WTC11 (cell line): Measurements from ENCODE around the gene ABCF2. TPM values are rescaled to one million over a fixed set of nuclear protein-coding genes. Genes with fewer than 3 reads are reported as not detected.

ENCODE experiments used
- ATAC-seq: fragments of 200-7000 bp; cut with Tn5 transposase; 2 replicates; pipeline ENCODE4 v1.10.0; 2021; ENCODE audit warnings: mild to moderate bottlenecking, moderate library complexity
- CTCF ChIA-PET: fragments of 300-600 bp; sonication (Branson Sonifier 250); formaldehyde crosslinking; loops from one replicate; lab custom pipeline; 2021; ENCODE audit warnings: antibody characterized with exemption; lab: Charles Lee
- POLR2A ChIA-PET: fragments of 350-600 bp; sonication (Branson Sonifier 250); formaldehyde crosslinking; loops from one replicate; lab custom pipeline; 2021; ENCODE audit warnings: antibody characterized with exemption; lab: Charles Lee
- DNase-seq: peaks from one replicate; pipeline ENCODE4 v3.0.0; 2021; ENCODE audit warnings: low spot score
- H3K27ac Mint-ChIP-seq: 2 replicates; pipeline ENCODE4 v1.8.0; 2021; ENCODE audit warnings: mixed read lengths
- H3K27me3 Mint-ChIP-seq: 2 replicates; pipeline ENCODE4 v1.8.0; 2021; ENCODE audit warnings: low read depth, mild to moderate bottlenecking, moderate library complexity, mixed read lengths
- H3K36me3 Mint-ChIP-seq: 2 replicates; pipeline ENCODE4 v1.8.0; 2021; ENCODE audit warnings: mixed read lengths
- H3K4me1 Mint-ChIP-seq: 2 replicates; pipeline ENCODE4 v1.8.0; 2022; ENCODE audit warnings: mixed read lengths
- H3K4me3 Mint-ChIP-seq: 2 replicates; pipeline ENCODE4 v1.8.0; 2021; ENCODE audit warnings: mild to moderate bottlenecking, moderate library complexity, mixed read lengths
- H3K9me3 Mint-ChIP-seq: 2 replicates; pipeline ENCODE4 v1.8.0; 2021; ENCODE audit warnings: mixed read lengths
- ATF1 ChIP-seq: sonication (generic); formaldehyde crosslinking; IDR thresholded peaks from 2 replicates; pipeline ENCODE4 v1.8.1; 2023; ENCODE audit warnings: mild to moderate bottlenecking, moderate library complexity, missing genetic modification reagents
- CBFB ChIP-seq: sonication (generic); formaldehyde crosslinking; IDR thresholded peaks from 2 replicates; pipeline ENCODE4 v1.8.1; 2022; ENCODE audit warnings: mild to moderate bottlenecking, low read depth, missing genetic modification reagents
- CDX4 ChIP-seq: fragments of 250-450 bp; sonication (Bioruptor Pico); IDR thresholded peaks from 2 replicates; pipeline ENCODE4 v1.9.0; 2021; ENCODE audit warnings: moderate library complexity, mild to moderate bottlenecking, inconsistent platforms, borderline replicate concordance
- CREB1 ChIP-seq: sonication (generic); formaldehyde crosslinking; IDR thresholded peaks from 2 replicates; pipeline ENCODE4 v1.8.0; 2023; ENCODE audit warnings: mild to moderate bottlenecking, missing genetic modification reagents
- E2F4 ChIP-seq: sonication (generic); formaldehyde crosslinking; IDR thresholded peaks from 2 replicates; pipeline ENCODE4 v1.8.1; 2022; ENCODE audit warnings: low read depth, mild to moderate bottlenecking, moderate library complexity, missing genetic modification reagents, borderline replicate concordance
- ETV6 ChIP-seq: sonication (generic); formaldehyde crosslinking; IDR thresholded peaks from 2 replicates; pipeline ENCODE4 v1.8.1; 2022; ENCODE audit warnings: mild to moderate bottlenecking, missing genetic modification reagents
- FOXP1 ChIP-seq: sonication (generic); formaldehyde crosslinking; IDR thresholded peaks from 2 replicates; pipeline ENCODE4 v1.8.0; 2022; ENCODE audit warnings: missing genetic modification reagents, mild to moderate bottlenecking, moderate library complexity, borderline replicate concordance
- FOXP4 ChIP-seq: sonication (generic); formaldehyde crosslinking; IDR thresholded peaks from 2 replicates; pipeline ENCODE4 v1.8.0; 2022; ENCODE audit warnings: mild to moderate bottlenecking, missing genetic modification reagents
- JAZF1 ChIP-seq: fragments of 250-450 bp; sonication (Bioruptor Pico); IDR thresholded peaks from 2 replicates; pipeline ENCODE4 v1.9.0; 2021; ENCODE audit warnings: moderate library complexity, mild to moderate bottlenecking, inconsistent platforms
- PRRX2 ChIP-seq: fragments of 250-450 bp; sonication (Bioruptor Pico); IDR thresholded peaks from 2 replicates; pipeline ENCODE4 v1.8.0; 2021; ENCODE audit warnings: mild to moderate bottlenecking
- RELA ChIP-seq: sonication (generic); formaldehyde crosslinking; IDR thresholded peaks from 2 replicates; pipeline ENCODE4 v1.8.1; 2022; ENCODE audit warnings: missing genetic modification reagents, mild to moderate bottlenecking, borderline replicate concordance
- SP1 ChIP-seq: sonication (generic); formaldehyde crosslinking; conservative IDR thresholded peaks from 2 replicates; pipeline ENCODE4 v1.8.1; 2022; ENCODE audit warnings: missing genetic modification reagents
- ZBTB21 ChIP-seq: sonication (generic); formaldehyde crosslinking; IDR thresholded peaks from 2 replicates; pipeline ENCODE4 v1.8.1; 2023; ENCODE audit warnings: mild to moderate bottlenecking, missing genetic modification reagents, borderline replicate concordance
- ZNF317 ChIP-seq: sonication (generic); formaldehyde crosslinking; IDR thresholded peaks from 2 replicates; pipeline ENCODE4 v1.8.1; 2023; ENCODE audit warnings: low read depth, mild to moderate bottlenecking, moderate library complexity, missing genetic modification reagents, borderline replicate concordance
- ZNF423 ChIP-seq: fragments of 250-450 bp; sonication (Bioruptor Pico); IDR thresholded peaks from 2 replicates; pipeline ENCODE4 v2.1.2; 2022; ENCODE audit warnings: mild to moderate bottlenecking, moderate library complexity
- total RNA-seq: library from RNA; stranded (reverse); gene quantifications from 3 replicates; pipeline ENCODE4 v1.2.3, GENCODE V29; 2021
- TF ChIP-seq, protein P1 (sequence below): sonication (generic); formaldehyde crosslinking; conservative IDR thresholded peaks from 2 replicates; pipeline ENCODE4 v1.8.1; 2022; ENCODE audit warnings: mild to moderate bottlenecking, missing genetic modification reagents
- TF ChIP-seq, protein P2 (sequence below): sonication (generic); formaldehyde crosslinking; IDR thresholded peaks from 2 replicates; pipeline ENCODE4 v1.8.0; 2022; ENCODE audit warnings: mild to moderate bottlenecking, missing genetic modification reagents
- TF ChIP-seq, protein P3 (sequence below): fragments of 200-600 bp; IDR thresholded peaks from 2 replicates; pipeline ENCODE4 v1.8.0; 2022; ENCODE audit warnings: antibody characterized with exemption
- TF ChIP-seq, protein P4 (sequence below): fragments of 250-450 bp; sonication (Bioruptor Pico); IDR thresholded peaks from 2 replicates; pipeline ENCODE4 v1.8.0; 2021; ENCODE audit warnings: mild to moderate bottlenecking
- TF ChIP-seq, protein P5 (sequence below): sonication (generic); formaldehyde crosslinking; IDR thresholded peaks from 2 replicates; pipeline ENCODE4 v1.8.1; 2022; ENCODE audit warnings: mild to moderate bottlenecking, moderate library complexity, missing genetic modification reagents

The ABCF2 gene
- total RNA-seq, 1 experiment from 2014 or later, result 43.7 TPM

DNA sequence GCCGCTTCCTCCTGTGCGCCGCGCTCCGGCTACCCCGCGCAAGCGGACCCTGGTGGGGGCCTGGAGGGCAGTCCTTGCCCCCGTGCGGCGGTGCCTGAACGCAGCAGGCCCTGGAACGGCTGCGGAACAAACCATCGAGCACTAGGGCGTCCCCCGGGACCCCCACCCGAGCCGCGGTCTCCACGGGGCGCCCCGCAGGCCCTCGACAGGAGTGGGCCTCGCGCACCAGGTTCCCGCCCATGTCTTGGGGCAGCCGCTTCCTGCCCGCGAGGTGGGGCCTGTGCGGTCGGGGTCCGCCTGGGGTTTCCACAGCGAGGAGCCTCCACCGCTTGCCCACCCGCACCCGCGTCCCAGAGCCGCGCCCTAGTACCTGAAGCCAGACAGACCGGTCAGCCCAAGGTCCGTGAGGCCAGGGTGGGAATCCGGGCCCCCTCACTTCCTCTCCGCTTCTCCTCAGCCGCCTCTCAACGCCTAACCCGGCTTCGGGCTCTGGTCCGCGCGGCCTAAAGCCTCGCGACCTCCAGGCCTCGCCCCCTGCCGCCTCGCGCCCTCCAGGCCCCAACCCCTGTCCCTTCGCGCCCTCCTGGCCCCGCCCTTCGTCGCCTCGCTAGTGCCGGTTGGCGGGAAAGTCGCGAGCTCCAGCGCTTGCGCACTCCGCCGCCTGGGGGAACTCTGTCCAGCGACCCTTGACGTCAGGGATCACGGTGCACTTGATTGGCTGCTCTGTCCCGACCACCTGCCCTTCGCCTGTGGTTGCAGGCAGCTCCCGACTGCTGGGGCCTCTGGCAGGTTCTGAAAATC lies 52.6 kb downstream of the ABCF2 start (continued):
- peak; percentile 72; the same call in 1 of the 2 replicates for TF ChIP-seq ZBTB21
- TF ChIP-seq, all 79 proteins: peak for 7

GRCh38 chr7:151173386-151174245 lies 53.4 kb downstream of the ABCF2 start:
- no peak for TF ChIP-seq CREB1
- TF ChIP-seq ZBTB21, result no peak
- no peak for TF ChIP-seq RELA (CRISPR knock-in tag)
- TF ChIP-seq, protein P1, sequence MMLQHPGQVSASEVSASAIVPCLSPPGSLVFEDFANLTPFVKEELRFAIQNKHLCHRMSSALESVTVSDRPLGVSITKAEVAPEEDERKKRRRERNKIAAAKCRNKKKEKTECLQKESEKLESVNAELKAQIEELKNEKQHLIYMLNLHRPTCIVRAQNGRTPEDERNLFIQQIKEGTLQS, result no peak
- TF ChIP-seq JAZF1 (CRISPR knock-in tag), result no peak
- no peak for TF ChIP-seq CDX4 (CRISPR knock-in tag)
- TF ChIP-seq CBFB, result no peak
- Mint-ChIP-seq H3K4me3 (no peak overlapping the region), H3K9me3 (peaks cover 8% of the 10 kb centered on the region), H3K27ac (no peak overlapping the region), H3K4me1 (peaks cover 16% of the 10 kb centered on the region), H3K27me3 (peaks cover 93% of the 10 kb centered on the region), H3K36me3 (no peaks in the 10 kb centered on the region)
- DNase-seq (no peak), ATAC-seq (no peak)
- CTCF ChIA-PET, result interaction anchor here (0.6 to 1.3 kb wide), 2 partner anchors 48 to 50 kb away, joined by 3 read pairs; no protein-coding TSS in a partner anchor
- POLR2A ChIA-PET, result no interaction called here

- ATAC-seq, result peak; percentile 46
- CTCF ChIA-PET, result interaction anchor here (1.1 to 1.3 kb wide), 2 partner anchors 47 to 122 kb away, joined by 3 to 5 read pairs; no protein-coding TSS in a partner anchor
- peak; percentile 26; the same call in 1 of the 2 replicates for TF ChIP-seq PRRX2 (CRISPR knock-in tag)
- no peak for TF ChIP-seq ZBTB21
- TF ChIP-seq, protein P2, sequence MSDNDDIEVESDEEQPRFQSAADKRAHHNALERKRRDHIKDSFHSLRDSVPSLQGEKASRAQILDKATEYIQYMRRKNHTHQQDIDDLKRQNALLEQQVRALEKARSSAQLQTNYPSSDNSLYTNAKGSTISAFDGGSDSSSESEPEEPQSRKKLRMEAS (CRISPR knock-in tag), result peak; percentile 41; the same call in 1 of the 2 replicates
- TF ChIP-seq, protein P3, sequence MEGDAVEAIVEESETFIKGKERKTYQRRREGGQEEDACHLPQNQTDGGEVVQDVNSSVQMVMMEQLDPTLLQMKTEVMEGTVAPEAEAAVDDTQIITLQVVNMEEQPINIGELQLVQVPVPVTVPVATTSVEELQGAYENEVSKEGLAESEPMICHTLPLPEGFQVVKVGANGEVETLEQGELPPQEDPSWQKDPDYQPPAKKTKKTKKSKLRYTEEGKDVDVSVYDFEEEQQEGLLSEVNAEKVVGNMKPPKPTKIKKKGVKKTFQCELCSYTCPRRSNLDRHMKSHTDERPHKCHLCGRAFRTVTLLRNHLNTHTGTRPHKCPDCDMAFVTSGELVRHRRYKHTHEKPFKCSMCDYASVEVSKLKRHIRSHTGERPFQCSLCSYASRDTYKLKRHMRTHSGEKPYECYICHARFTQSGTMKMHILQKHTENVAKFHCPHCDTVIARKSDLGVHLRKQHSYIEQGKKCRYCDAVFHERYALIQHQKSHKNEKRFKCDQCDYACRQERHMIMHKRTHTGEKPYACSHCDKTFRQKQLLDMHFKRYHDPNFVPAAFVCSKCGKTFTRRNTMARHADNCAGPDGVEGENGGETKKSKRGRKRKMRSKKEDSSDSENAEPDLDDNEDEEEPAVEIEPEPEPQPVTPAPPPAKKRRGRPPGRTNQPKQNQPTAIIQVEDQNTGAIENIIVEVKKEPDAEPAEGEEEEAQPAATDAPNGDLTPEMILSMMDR, result peak; percentile 100
- TF ChIP-seq FOXP1 (CRISPR knock-in tag), result peak; percentile 33; the same call in 1 of the 2 replicates
- 0 out of 2 replicates have a peak, but pooled peaks have one; percentile 44 for TF ChIP-seq SP1 (CRISPR knock-in tag)
- no peak for TF ChIP-seq ATF1
- TF ChIP-seq, protein P4, sequence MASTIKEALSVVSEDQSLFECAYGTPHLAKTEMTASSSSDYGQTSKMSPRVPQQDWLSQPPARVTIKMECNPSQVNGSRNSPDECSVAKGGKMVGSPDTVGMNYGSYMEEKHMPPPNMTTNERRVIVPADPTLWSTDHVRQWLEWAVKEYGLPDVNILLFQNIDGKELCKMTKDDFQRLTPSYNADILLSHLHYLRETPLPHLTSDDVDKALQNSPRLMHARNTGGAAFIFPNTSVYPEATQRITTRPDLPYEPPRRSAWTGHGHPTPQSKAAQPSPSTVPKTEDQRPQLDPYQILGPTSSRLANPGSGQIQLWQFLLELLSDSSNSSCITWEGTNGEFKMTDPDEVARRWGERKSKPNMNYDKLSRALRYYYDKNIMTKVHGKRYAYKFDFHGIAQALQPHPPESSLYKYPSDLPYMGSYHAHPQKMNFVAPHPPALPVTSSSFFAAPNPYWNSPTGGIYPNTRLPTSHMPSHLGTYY (CRISPR knock-in tag), result no peak
- peak; percentile 75; the same call in 1 of the 2 replicates for TF ChIP-seq ETV6
- TF ChIP-seq E2F4 (CRISPR knock-in tag), result no peak
- TF ChIP-seq, protein P5, sequence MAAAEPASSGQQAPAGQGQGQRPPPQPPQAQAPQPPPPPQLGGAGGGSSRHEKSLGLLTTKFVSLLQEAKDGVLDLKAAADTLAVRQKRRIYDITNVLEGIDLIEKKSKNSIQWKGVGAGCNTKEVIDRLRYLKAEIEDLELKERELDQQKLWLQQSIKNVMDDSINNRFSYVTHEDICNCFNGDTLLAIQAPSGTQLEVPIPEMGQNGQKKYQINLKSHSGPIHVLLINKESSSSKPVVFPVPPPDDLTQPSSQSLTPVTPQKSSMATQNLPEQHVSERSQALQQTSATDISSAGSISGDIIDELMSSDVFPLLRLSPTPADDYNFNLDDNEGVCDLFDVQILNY (CRISPR knock-in tag), result 0 out of 2 replicates have a peak, but pooled peaks have one; percentile 23
- no peak for TF ChIP-seq ZNF317 (CRISPR knock-in tag)
- TF ChIP-seq FOXP4 (CRISPR knock-in tag), result no peak
- no peak for TF ChIP-seq ZNF423 (CRISPR knock-in tag)
These were observed 54.5 kb downstream of the ABCF2 start for GRCh38 chr7:151172273-151173141.

More at GRCh38 chr7:151172273-151173141, 54.5 kb downstream of the ABCF2 start:
- Mint-ChIP-seq H3K36me3 (no peaks in the 10 kb centered on the region), H3K27me3 (peaks cover 92% of the 10 kb centered on the region), H3K9me3 (peaks cover 8% of the 10 kb centered on the region), H3K4me3 (no peak overlapping the region), H3K4me1 (peaks cover 19% of the 10 kb centered on the region), H3K27ac (no peak overlapping the region)
- DNase-seq, result peak; percentile 78
- POLR2A ChIA-PET, result no interaction called here
